ENCODE data around the gene CCDC85A.

DNA sequence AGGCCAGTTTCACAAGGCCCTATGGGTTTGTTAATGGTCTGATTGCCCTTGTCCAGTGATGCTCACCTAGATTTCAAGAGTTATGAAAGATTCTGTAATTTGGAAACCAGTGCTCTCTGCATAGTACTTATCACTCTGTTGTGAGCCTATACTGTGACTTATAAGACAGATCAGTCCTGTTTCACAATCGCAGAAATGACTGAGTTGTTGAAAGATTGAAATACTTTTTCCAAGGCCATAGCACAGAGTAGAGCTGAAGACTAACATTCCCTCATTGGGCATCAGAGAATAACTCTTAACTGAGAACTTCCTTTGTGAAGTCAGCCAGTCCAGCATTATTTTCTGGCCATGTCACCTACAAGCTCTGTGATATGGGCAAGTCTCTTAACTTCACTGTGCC lies 44.0 kb downstream of the CCDC85A start:
- TF ChIP-seq, protein P1, sequence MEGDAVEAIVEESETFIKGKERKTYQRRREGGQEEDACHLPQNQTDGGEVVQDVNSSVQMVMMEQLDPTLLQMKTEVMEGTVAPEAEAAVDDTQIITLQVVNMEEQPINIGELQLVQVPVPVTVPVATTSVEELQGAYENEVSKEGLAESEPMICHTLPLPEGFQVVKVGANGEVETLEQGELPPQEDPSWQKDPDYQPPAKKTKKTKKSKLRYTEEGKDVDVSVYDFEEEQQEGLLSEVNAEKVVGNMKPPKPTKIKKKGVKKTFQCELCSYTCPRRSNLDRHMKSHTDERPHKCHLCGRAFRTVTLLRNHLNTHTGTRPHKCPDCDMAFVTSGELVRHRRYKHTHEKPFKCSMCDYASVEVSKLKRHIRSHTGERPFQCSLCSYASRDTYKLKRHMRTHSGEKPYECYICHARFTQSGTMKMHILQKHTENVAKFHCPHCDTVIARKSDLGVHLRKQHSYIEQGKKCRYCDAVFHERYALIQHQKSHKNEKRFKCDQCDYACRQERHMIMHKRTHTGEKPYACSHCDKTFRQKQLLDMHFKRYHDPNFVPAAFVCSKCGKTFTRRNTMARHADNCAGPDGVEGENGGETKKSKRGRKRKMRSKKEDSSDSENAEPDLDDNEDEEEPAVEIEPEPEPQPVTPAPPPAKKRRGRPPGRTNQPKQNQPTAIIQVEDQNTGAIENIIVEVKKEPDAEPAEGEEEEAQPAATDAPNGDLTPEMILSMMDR (conservative IDR thresholded peaks at IDR 0.05): no peak
- TF ChIP-seq ZFX (IDR thresholded peaks at IDR 0.05): no peak

Data from C4-2B (cell line).